ENCODE measurements around the gene TMSB15C.

DNA sequence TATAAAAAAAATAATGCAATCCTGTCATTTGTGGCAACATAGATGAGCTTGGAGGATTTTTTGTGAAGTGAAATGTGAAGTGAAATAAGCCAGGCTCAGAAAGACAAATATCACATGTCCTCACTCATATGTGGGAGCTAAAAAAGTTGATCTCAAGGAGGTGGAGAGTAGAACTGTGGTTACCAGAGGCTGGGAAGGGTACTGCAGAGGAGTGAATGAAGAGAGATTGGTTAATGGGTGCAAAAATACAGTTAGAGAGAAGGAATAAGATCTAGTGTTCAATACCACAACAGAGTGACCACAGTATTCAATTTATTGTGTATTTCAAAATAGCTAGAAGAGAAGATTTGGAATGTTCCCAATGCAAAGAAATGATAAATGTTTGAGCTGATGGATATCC, 22.9 kb upstream of the TMSB15C start:
- TF ChIP-seq, protein P1, sequence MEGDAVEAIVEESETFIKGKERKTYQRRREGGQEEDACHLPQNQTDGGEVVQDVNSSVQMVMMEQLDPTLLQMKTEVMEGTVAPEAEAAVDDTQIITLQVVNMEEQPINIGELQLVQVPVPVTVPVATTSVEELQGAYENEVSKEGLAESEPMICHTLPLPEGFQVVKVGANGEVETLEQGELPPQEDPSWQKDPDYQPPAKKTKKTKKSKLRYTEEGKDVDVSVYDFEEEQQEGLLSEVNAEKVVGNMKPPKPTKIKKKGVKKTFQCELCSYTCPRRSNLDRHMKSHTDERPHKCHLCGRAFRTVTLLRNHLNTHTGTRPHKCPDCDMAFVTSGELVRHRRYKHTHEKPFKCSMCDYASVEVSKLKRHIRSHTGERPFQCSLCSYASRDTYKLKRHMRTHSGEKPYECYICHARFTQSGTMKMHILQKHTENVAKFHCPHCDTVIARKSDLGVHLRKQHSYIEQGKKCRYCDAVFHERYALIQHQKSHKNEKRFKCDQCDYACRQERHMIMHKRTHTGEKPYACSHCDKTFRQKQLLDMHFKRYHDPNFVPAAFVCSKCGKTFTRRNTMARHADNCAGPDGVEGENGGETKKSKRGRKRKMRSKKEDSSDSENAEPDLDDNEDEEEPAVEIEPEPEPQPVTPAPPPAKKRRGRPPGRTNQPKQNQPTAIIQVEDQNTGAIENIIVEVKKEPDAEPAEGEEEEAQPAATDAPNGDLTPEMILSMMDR (IDR thresholded peaks at IDR 0.05): no peak
- TF ChIP-seq POLR2AphosphoS5 (IDR thresholded peaks at IDR 0.05) (no peak), POLR2A (IDR thresholded peaks at IDR 0.05; ENCODE audit: low read depth) (no peak), EP300 (IDR thresholded peaks at IDR 0.05) (no peak)

All from esophagus muscularis mucosa (tissue), 4 donors.